Neural progenitor cell (in vitro differentiated cells): ENCODE results near the gene PAIP2. TPM values are rescaled to one million over a fixed set of nuclear protein-coding genes. Genes with fewer than 3 reads are reported as not detected.
"Not testable (repeated sequence)": the region's sequence is repeated elsewhere in the genome, so short reads cannot be mapped to it uniquely, and the experiment has no call there.

Experiments used
- DNase-seq: peaks from one replicate; pipeline ENCODE4 v3.0.0-alpha.2; 2016; ENCODE audit warnings: low spot score
- H2AFZ ChIP-seq: fragments of 200-600 bp; sonication (generic); replicated peaks from 2 replicates; pipeline ENCODE4 v1.6.1; 2016; ENCODE audit warnings: antibody characterized with exemption
- H3F3A ChIP-seq: fragments of 200-600 bp; sonication (generic); 2 replicates; pipeline ENCODE4 v1.6.1; 2016; ENCODE audit warnings: antibody characterized with exemption, low read depth
- H3K27ac ChIP-seq: fragments of 200-600 bp; sonication (generic); 2 replicates; pipeline ENCODE4 v1.5.1; 2016; ENCODE audit warnings: mild to moderate bottlenecking
- H3K27me3 ChIP-seq: fragments of 200-600 bp; sonication (generic); 2 replicates; pipeline ENCODE4 v1.6.1; 2016; ENCODE audit warnings: mild to moderate bottlenecking, moderate library complexity
- H3K36me3 ChIP-seq: fragments of 200-600 bp; sonication (generic); 2 replicates; pipeline ENCODE4 v1.5.1; 2016
- H3K4me1 ChIP-seq: fragments of 200-600 bp; sonication (generic); 2 replicates; pipeline ENCODE4 v1.6.1; 2016; ENCODE audit warnings: mixed run types
- H3K4me2 ChIP-seq: fragments of 200-600 bp; sonication (generic); 2 replicates; pipeline ENCODE4 v1.6.1; 2016
- H3K4me3 ChIP-seq: fragments of 200-600 bp; sonication (generic); 2 replicates; pipeline ENCODE4 v1.5.1; 2016
- H3K79me2 ChIP-seq: fragments of 200-600 bp; sonication (generic); 2 replicates; pipeline ENCODE4 v1.6.1; 2016; ENCODE audit warnings: low read depth
- H3K9ac ChIP-seq: fragments of 200-600 bp; sonication (generic); 2 replicates; pipeline ENCODE4 v1.6.1; 2016
- H3K9me3 ChIP-seq: fragments of 200-600 bp; sonication (generic); 2 replicates; pipeline ENCODE4 v1.5.1; 2016; ENCODE audit warnings: low read depth
- H4K20me1 ChIP-seq: fragments of 200-600 bp; sonication (generic); 2 replicates; pipeline ENCODE4 v1.6.1; 2016; ENCODE audit warnings: low read depth
- H3K27ac Mint-ChIP-seq: 3 replicates; pipeline ENCODE4 v1.8.0; 2021; ENCODE audit warnings: mixed read lengths
- H3K27me3 Mint-ChIP-seq: 2 replicates; pipeline ENCODE4 v1.8.0; 2022; ENCODE audit warnings: low read depth, mild to moderate bottlenecking, inconsistent platforms, moderate library complexity, mixed read lengths; ENCODE audit not compliant: insufficient read depth
- H3K36me3 Mint-ChIP-seq: 3 replicates; pipeline ENCODE4 v1.8.0; 2021; ENCODE audit warnings: mixed read lengths
- H3K4me1 Mint-ChIP-seq: 3 replicates; pipeline ENCODE4 v1.8.0; 2021; ENCODE audit warnings: mixed read lengths
- H3K4me3 Mint-ChIP-seq: 3 replicates; pipeline ENCODE4 v1.8.0; 2021; ENCODE audit warnings: mild to moderate bottlenecking, moderate library complexity, mixed read lengths
- H3K9me3 Mint-ChIP-seq: 3 replicates; pipeline ENCODE4 v1.8.0; 2020; ENCODE audit warnings: mixed read lengths
- CTCF ChIP-seq: fragments of 200-600 bp; sonication (generic); IDR thresholded peaks from 2 replicates; pipeline ENCODE4 v1.5.1; 2017; ENCODE audit warnings: antibody characterized with exemption, mild to moderate bottlenecking
- EZH2 ChIP-seq: fragments of 200-600 bp; sonication (generic); IDR thresholded peaks from 2 replicates; pipeline ENCODE4 v1.6.1; 2017; ENCODE audit warnings: antibody characterized with exemption, mild to moderate bottlenecking, moderate library complexity
- EZH2phosphoT487 ChIP-seq: fragments of 200-600 bp; sonication (generic); IDR thresholded peaks from 2 replicates; pipeline ENCODE4 v1.6.1; 2017; ENCODE audit warnings: antibody characterized with exemption
- total RNA-seq: library from RNA; depleted of rRNA; stranded (reverse); fragments of >200 nt; gene quantifications from 2 replicates; pipeline ENCODE4 v1.2.3, GENCODE V29; 2015; ENCODE audit warnings: low replicate concordance

Gene PAIP2
- total RNA-seq, 1 donor from 2014 or later, result 201 TPM

- H3F3A ChIP-seq, result peaks cover 12% of the 10 kb centered on the region
- no peaks in the 10 kb centered on the region for H3K9me3 ChIP-seq
- H3K36me3 Mint-ChIP-seq, result peaks cover 44% of the 10 kb centered on the region
- H3K27ac Mint-ChIP-seq, result no peak overlapping the region
- H3K27me3 ChIP-seq, result no peaks in the 10 kb centered on the region
- H3K36me3 ChIP-seq, result peaks cover 9% of the 10 kb centered on the region
- no peak overlapping the region for H3K4me2 ChIP-seq
- H3K4me1 Mint-ChIP-seq, result no peaks in the 10 kb centered on the region
- peaks cover 100% of the 10 kb centered on the region for H4K20me1 ChIP-seq
- H3K9me3 Mint-ChIP-seq, result peaks cover 7% of the 10 kb centered on the region
- no peak for DNase-seq
- H3K27me3 Mint-ChIP-seq, result no peaks in the 10 kb centered on the region
- H3K4me3 Mint-ChIP-seq, result no peak overlapping the region
- no peak overlapping the region for H3K9ac ChIP-seq
- TF ChIP-seq CTCF (no peak), EZH2 (no peak), EZH2phosphoT487 (no peak)
- H2AFZ ChIP-seq, result no peak overlapping the region
- no peaks in the 10 kb centered on the region for H3K4me1 ChIP-seq
- peaks cover 100% of the 10 kb centered on the region for H3K79me2 ChIP-seq
- H3K4me3 ChIP-seq, result no peak overlapping the region
- H3K27ac ChIP-seq, result no peak overlapping the region
Observed at GRCh38 chr5:139354186-139354585, 12.5 kb downstream of the PAIP2 start.

GRCh38 chr5:139355900-139356299 is 14.2 kb downstream of the PAIP2 start:
- not testable (repeated sequence) for H3K27me3 Mint-ChIP-seq, H3K27ac ChIP-seq, H3K4me1 ChIP-seq, H3K4me3 ChIP-seq, H3K9me3 ChIP-seq, H3F3A ChIP-seq, H3K4me3 Mint-ChIP-seq, H3K9ac ChIP-seq, H3K4me1 Mint-ChIP-seq, H3K27me3 ChIP-seq, H3K36me3 ChIP-seq, H3K9me3 Mint-ChIP-seq, H3K27ac Mint-ChIP-seq, H3K4me2 ChIP-seq, H2AFZ ChIP-seq, DNase-seq
- Histone ChIP-seq H4K20me1 (peaks cover 100% of the 10 kb centered on the region), H3K79me2 (peaks cover 100% of the 10 kb centered on the region)
- H3K36me3 Mint-ChIP-seq, result peaks cover 44% of the 10 kb centered on the region

GRCh38 chr5:139358064-139358463 is 16.4 kb downstream of the PAIP2 start:
- Histone ChIP-seq H3K4me3 (no peak overlapping the region), H3K4me2 (no peak overlapping the region), H3K36me3 (peaks cover 9% of the 10 kb centered on the region), H3K27me3 (no peaks in the 10 kb centered on the region), H3K27ac (no peak overlapping the region), H3K4me1 (no peaks in the 10 kb centered on the region), H3K9me3 (no peaks in the 10 kb centered on the region), H4K20me1 (peaks cover 100% of the 10 kb centered on the region), H3F3A (peaks cover 7% of the 10 kb centered on the region), H3K9ac (no peak overlapping the region), H2AFZ (no peak overlapping the region), H3K79me2 (peaks cover 100% of the 10 kb centered on the region)
- no peak overlapping the region for H3K27ac Mint-ChIP-seq
- peaks cover 37% of the 10 kb centered on the region for H3K36me3 Mint-ChIP-seq
- H3K27me3 Mint-ChIP-seq, result peaks cover 3% of the 10 kb centered on the region
- no peak for DNase-seq
- TF ChIP-seq EZH2phosphoT487 (no peak), CTCF (no peak), EZH2 (no peak)
- H3K4me1 Mint-ChIP-seq, result no peaks in the 10 kb centered on the region
- H3K9me3 Mint-ChIP-seq, result peaks cover 7% of the 10 kb centered on the region
- H3K4me3 Mint-ChIP-seq, result no peak overlapping the region

GRCh38 chr5:139360384-139360783 is 18.7 kb downstream of the PAIP2 start:
- Histone ChIP-seq H3K79me2 (peaks cover 96% of the 10 kb centered on the region), H3K36me3 (peaks cover 5% of the 10 kb centered on the region), H3K9me3 (no peaks in the 10 kb centered on the region), H3K4me1 (no peaks in the 10 kb centered on the region), H3K4me3 (no peak overlapping the region), H3K27ac (no peak overlapping the region), H3K27me3 (no peaks in the 10 kb centered on the region), H3K4me2 (no peak overlapping the region), H3K9ac (no peak overlapping the region), H3F3A (peaks cover 7% of the 10 kb centered on the region), H4K20me1 (peaks cover 93% of the 10 kb centered on the region), H2AFZ (no peak overlapping the region)
- TF ChIP-seq EZH2phosphoT487, result no peak
- TF ChIP-seq CTCF, result no peak
- TF ChIP-seq EZH2, result no peak
- Mint-ChIP-seq H3K4me3 (no peak overlapping the region), H3K4me1 (no peaks in the 10 kb centered on the region), H3K36me3 (peaks cover 35% of the 10 kb centered on the region), H3K9me3 (peaks cover 1% of the 10 kb centered on the region), H3K27ac (no peak overlapping the region), H3K27me3 (peaks cover 3% of the 10 kb centered on the region)
- DNase-seq, result no peak
